Colonic mucosa (tissue), 4 donors: ENCODE measurements around the gene SYTL1. TPM values are rescaled to one million over a fixed set of nuclear protein-coding genes. Genes with fewer than 3 reads are reported as not detected.

Source experiments
- DNase-seq: peaks from one replicate; pipeline ENCODE4 v3.0.0-alpha.2; 2020
- H3K27ac ChIP-seq: fragments of 200-600 bp; one replicate; pipeline ENCODE4 v1.8.0; 2021
- H3K27me3 ChIP-seq: fragments of 200-600 bp; one replicate; pipeline ENCODE4 v1.8.0; 2021
- H3K36me3 ChIP-seq: fragments of 200-600 bp; one replicate; pipeline ENCODE4 v1.8.0; 2021
- H3K4me1 ChIP-seq: fragments of 200-600 bp; one replicate; pipeline ENCODE4 v1.8.0; 2021; ENCODE audit warnings: mild to moderate bottlenecking
- H3K4me3 ChIP-seq: fragments of 200-600 bp; one replicate; pipeline ENCODE4 v1.8.0; 2021
- H3K9ac ChIP-seq, 2 donors: one replicate each; pipeline ENCODE4 v1.7.0; 2013; ENCODE audit warnings: control low read depth in 2 of 2, low read depth in 2 of 2, low read length in 2 of 2
- H3K9me3 ChIP-seq: fragments of 200-600 bp; one replicate; pipeline ENCODE4 v1.8.0; 2021
- CTCF ChIP-seq: fragments of 200-600 bp; IDR thresholded peaks from one replicate; pipeline ENCODE4 v1.8.0; 2022; ENCODE audit warnings: antibody characterized with exemption, mild to moderate bottlenecking
- intact Hi-C: fragments of 100-400 bp; cut with DNase I; formaldehyde crosslinking; loops from one replicate; pipeline ENCODE4 v1.14.1; 2022
- total RNA-seq, 2 donors: library from RNA; stranded (reverse); fragmentation: NEBNext Ultra II Directional in 1 of 2; extraction: Animal tissue kit (Norgen Biotek cat#: 25700) in 1 of 2; gene quantifications; one replicate each; pipeline ENCODE4 v1.2.1, GENCODE V29; 2021
- donor health status: healthy.
- donor health status: DM: no; HTN: no; CAD: no.
- donor health status: DM: no; HTN: no; CAD: no.

Gene SYTL1
- total RNA-seq, 2 donors from 2014 or later = 15.6 to 17.4 TPM

- Histone ChIP-seq H3K4me3 (no peak overlapping the region), H3K27me3 (no peaks in the 10 kb centered on the region), H3K9me3 (no peaks in the 10 kb centered on the region), H3K4me1 (no peaks in the 10 kb centered on the region), H3K9ac (no peak overlapping the region), H3K27ac (no peak overlapping the region), H3K36me3 (no peaks in the 10 kb centered on the region)
- DNase-seq = no peak
- no peak for TF ChIP-seq CTCF
- intact Hi-C loops = no loop called here
These were observed 6.1 kb upstream of the SYTL1 start for GRCh38 chr1:27335506-27336422.

- no peaks in the 10 kb centered on the region for H3K36me3 ChIP-seq
- no peaks in the 10 kb centered on the region for H3K27me3 ChIP-seq
- H3K4me3 ChIP-seq = no peak overlapping the region
- H3K9ac ChIP-seq = no peak overlapping the region
- H3K27ac ChIP-seq = no peak overlapping the region
- DNase-seq = no peak
- no peak for TF ChIP-seq CTCF
- intact Hi-C loops = no loop called here
- H3K4me1 ChIP-seq = no peaks in the 10 kb centered on the region
- no peaks in the 10 kb centered on the region for H3K9me3 ChIP-seq
These were observed 5.1 kb upstream of the SYTL1 start for GRCh38 chr1:27336756-27337155.

GRCh38 chr1:27338751-27339150, 3.1 kb upstream of the SYTL1 start:
- no peaks in the 10 kb centered on the region for H3K4me1 ChIP-seq
- H3K36me3 ChIP-seq = no peaks in the 10 kb centered on the region
- no peak for DNase-seq
- no peak overlapping the region for H3K4me3 ChIP-seq
- H3K27ac ChIP-seq = no peak overlapping the region
- intact Hi-C loops = no loop called here
- TF ChIP-seq CTCF = no peak
- H3K27me3 ChIP-seq = no peaks in the 10 kb centered on the region
- no peaks in the 10 kb centered on the region for H3K9me3 ChIP-seq
- H3K9ac ChIP-seq = no peak overlapping the region

- no peaks in the 10 kb centered on the region for H3K27me3 ChIP-seq
- no peak overlapping the region for H3K27ac ChIP-seq
- no peak overlapping the region for H3K4me3 ChIP-seq
- no peak overlapping the region for H3K9ac ChIP-seq
- no peak for DNase-seq
- no peaks in the 10 kb centered on the region for H3K4me1 ChIP-seq
- intact Hi-C loops = no loop called here
- no peaks in the 10 kb centered on the region for H3K36me3 ChIP-seq
- no peak for TF ChIP-seq CTCF
- no peaks in the 10 kb centered on the region for H3K9me3 ChIP-seq
These were observed 2.6 kb upstream of the SYTL1 start for GRCh38 chr1:27339213-27339612.

- H3K27me3 ChIP-seq = no peaks in the 10 kb centered on the region
- no peak for DNase-seq
- peak overlapping the region; percentile 74 to 78 for H3K9ac ChIP-seq
- intact Hi-C loops = no loop called here
- no peaks in the 10 kb centered on the region for H3K9me3 ChIP-seq
- H3K4me1 ChIP-seq = no peaks in the 10 kb centered on the region
- H3K36me3 ChIP-seq = no peaks in the 10 kb centered on the region
- peak overlapping the region; percentile 46 for H3K27ac ChIP-seq
- peak overlapping the region; percentile 36 for H3K4me3 ChIP-seq
- TF ChIP-seq CTCF = no peak
These were observed 562 bp downstream of the SYTL1 start for GRCh38 chr1:27342391-27342777.
